Adipocyte (in vitro differentiated cells): ENCODE data around the gene ADAM12.

Source experiments
- DNase-seq: peaks from one replicate; pipeline ENCODE4 v3.0.0-alpha.2; 2015; ENCODE audit warnings: low read depth
- H3K27me3 ChIP-seq: replicated peaks from 2 replicates; pipeline ENCODE4 v1.7.0; 2013; ENCODE audit warnings: mild to moderate bottlenecking, low read length, moderate library complexity; ENCODE audit not compliant: control insufficient read depth, insufficient read depth
- H3K36me3 ChIP-seq: 2 replicates; pipeline ENCODE4 v1.7.0; 2013; ENCODE audit warnings: low read length, mild to moderate bottlenecking, moderate library complexity; ENCODE audit not compliant: control insufficient read depth, insufficient read depth, severe bottlenecking
- H3K4me1 ChIP-seq: 2 replicates; pipeline ENCODE4 v1.7.0; 2013; ENCODE audit warnings: mild to moderate bottlenecking, low read length, moderate library complexity; ENCODE audit not compliant: control insufficient read depth, insufficient read depth
- H3K4me3 ChIP-seq: 2 replicates; pipeline ENCODE4 v1.7.0; 2013; ENCODE audit warnings: mild to moderate bottlenecking, low read length, moderate library complexity
- H3K9ac ChIP-seq: 2 replicates; pipeline ENCODE4 v1.7.0; 2013; ENCODE audit warnings: mild to moderate bottlenecking, low read length, moderate library complexity
- H3K9me3 ChIP-seq: 2 replicates; pipeline ENCODE4 v1.7.0; 2013; ENCODE audit warnings: mild to moderate bottlenecking, low read length, moderate library complexity; ENCODE audit not compliant: control insufficient read depth

ADAM12 gene

DNA sequence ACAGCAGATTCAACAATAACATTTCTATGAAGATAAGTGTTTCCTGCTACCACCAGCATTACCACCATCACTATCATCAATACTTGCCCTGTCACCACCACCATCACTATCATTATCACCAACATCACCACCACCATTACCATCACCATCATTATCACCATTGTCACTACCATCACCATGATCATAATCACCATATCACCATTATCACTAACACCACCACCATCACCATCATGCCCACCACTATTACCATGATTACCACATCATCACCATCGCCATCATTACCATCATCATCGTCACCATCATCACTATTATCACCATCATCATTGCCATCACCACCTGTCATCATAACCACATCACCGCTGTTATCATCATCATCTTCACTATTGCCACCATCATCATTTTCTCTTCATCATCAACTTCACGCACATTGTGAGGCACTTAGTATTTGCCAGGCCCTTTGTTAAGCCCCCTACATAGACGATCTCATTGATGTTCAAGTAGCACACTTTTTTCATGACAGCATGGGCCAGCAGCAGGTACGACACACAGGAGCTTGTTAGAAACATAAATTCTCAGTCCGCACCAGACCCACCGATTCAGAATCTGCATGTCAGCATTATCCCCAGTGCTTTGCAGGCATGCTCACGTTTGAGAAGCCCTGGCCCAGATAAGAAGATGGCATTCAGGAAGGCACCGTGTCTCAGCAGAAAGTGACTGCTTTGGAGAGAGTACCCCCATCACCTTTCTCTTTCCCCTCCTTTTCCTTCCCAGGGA lies 161.1 kb downstream of the ADAM12 start:
- H3K27me3 ChIP-seq: no peaks in the 10 kb centered on the region

DNA sequence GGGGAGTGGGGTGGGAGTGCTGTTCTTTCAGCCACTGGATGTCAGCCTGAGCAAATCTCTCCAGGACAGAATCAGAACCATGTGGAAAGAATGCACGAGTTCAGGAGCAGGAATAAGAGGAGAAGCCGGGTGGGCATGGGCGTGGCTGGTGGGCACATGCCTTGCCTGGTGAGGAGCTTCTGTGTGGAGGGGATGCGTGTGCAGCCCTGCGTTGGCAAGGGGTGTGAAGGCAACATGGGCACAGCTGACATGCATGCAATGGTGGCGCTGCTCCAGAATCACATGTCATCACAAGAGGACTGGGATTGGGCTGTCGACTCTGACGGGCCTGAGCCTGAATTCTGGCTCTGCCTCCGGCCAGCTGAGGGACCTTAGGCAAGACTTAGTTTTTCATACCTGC lies 162.1 kb downstream of the ADAM12 start:
- Histone ChIP-seq H3K36me3 (peaks cover 2% of the 10 kb centered on the region), H3K4me3 (no peak overlapping the region), H3K9ac (peak overlapping the region; percentile 37), H3K9me3 (no peaks in the 10 kb centered on the region), H3K4me1 (peaks cover 52% of the 10 kb centered on the region), H3K27me3 (no peaks in the 10 kb centered on the region)
- no peak for DNase-seq

More for the DNA sequence above, 161.1 kb downstream of the ADAM12 start:
- H3K9me3 ChIP-seq: no peaks in the 10 kb centered on the region
- H3K9ac ChIP-seq: no peak overlapping the region
- peaks cover 45% of the 10 kb centered on the region for H3K4me1 ChIP-seq
- DNase-seq: no peak
- H3K4me3 ChIP-seq: no peak overlapping the region
- peaks cover 2% of the 10 kb centered on the region for H3K36me3 ChIP-seq

DNA sequence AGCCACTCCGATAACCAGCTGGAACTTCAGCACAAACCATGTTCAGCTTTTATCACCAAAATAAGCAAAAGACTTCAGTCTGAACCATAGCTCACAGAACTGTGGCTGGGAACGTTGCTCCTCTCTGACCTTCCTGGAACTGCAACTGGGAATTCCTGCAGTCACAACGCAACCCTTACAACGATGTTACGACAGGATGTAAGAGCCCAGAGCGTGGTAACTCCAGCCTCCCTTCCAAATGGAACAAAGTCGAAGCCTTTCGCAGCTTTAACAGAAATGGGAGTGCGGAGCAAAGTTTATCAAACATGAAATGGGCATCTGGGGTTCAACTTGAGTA lies 162.6 kb downstream of the ADAM12 start:
- no peaks in the 10 kb centered on the region for H3K27me3 ChIP-seq
- no peak for DNase-seq
- peaks cover 52% of the 10 kb centered on the region for H3K4me1 ChIP-seq
- H3K9ac ChIP-seq: peak overlapping the region; percentile 64
- peaks cover 5% of the 10 kb centered on the region for H3K36me3 ChIP-seq
- H3K9me3 ChIP-seq: no peaks in the 10 kb centered on the region
- no peak overlapping the region for H3K4me3 ChIP-seq

DNA sequence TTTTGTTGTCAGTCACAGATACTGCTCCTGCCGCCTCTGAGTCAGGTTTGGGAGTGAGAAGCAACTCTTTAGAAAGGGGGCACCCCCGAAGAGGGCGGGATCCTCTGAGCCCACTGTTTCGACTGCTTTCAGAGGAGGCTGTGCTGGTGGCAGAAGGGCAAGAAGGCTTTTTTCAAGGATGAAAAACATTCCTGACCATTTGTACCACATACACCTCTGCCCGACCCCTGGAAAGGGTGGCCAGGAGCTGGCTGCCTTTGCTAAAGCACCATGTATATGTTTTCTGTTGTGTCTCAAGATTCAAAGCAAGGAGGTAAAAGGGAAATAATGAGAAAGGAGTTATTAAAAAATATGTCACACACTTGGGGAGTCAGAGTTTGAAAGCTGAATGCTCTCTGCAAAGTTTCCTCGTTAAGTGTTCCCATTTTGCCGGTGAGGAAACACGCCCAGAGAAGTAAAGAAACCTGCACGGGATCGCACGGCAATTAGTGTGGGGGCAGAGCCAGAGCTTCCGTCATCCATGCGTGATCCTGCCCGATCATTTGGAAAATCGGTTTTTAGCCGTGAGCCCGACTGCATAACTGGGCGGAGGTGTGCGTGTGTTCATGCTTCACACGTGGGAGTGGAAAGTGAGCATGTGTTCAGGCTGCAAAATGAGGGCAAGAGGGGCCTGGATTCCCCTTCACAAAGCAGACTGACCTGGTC lies 163.2 kb downstream of the ADAM12 start:
- DNase-seq: no peak
- H3K4me3 ChIP-seq: no peak overlapping the region
- peaks cover 5% of the 10 kb centered on the region for H3K36me3 ChIP-seq
- H3K9ac ChIP-seq: peak overlapping the region; percentile 64
- no peaks in the 10 kb centered on the region for H3K27me3 ChIP-seq
- H3K4me1 ChIP-seq: peaks cover 52% of the 10 kb centered on the region
- no peaks in the 10 kb centered on the region for H3K9me3 ChIP-seq

DNA sequence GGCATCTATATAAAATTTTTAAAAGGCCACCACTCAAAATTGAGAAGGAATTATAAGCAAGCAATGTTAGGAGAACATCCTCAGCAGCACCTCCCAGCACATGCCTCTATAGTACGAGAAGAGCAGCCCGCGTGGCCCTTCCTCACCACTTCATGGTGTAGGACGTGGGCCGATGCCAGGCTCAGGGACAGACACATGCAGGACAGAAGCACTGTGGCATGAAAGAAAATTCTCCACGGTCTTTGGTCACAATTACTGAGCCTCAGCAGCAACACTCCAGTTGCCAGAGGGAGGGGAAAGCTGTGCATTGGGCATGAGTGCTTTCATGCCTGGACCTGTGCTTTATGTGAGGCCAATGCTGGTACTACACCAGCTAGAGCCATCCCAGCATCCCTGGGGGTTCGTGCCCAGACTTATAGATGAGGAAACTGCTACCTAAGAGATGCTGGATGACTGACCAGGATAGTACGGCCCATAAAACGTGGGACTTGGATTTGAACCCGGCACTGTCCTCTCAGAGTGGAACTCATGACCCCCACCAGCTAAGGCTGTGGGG lies 164.7 kb downstream of the ADAM12 start:
- DNase-seq: no peak
- peak overlapping the region; percentile 81 for H3K9ac ChIP-seq
- H3K36me3 ChIP-seq: peaks cover 5% of the 10 kb centered on the region
- H3K9me3 ChIP-seq: no peaks in the 10 kb centered on the region
- peak overlapping the region; percentile 57 for H3K4me3 ChIP-seq
- H3K4me1 ChIP-seq: peaks cover 52% of the 10 kb centered on the region
- H3K27me3 ChIP-seq: no peaks in the 10 kb centered on the region

DNA sequence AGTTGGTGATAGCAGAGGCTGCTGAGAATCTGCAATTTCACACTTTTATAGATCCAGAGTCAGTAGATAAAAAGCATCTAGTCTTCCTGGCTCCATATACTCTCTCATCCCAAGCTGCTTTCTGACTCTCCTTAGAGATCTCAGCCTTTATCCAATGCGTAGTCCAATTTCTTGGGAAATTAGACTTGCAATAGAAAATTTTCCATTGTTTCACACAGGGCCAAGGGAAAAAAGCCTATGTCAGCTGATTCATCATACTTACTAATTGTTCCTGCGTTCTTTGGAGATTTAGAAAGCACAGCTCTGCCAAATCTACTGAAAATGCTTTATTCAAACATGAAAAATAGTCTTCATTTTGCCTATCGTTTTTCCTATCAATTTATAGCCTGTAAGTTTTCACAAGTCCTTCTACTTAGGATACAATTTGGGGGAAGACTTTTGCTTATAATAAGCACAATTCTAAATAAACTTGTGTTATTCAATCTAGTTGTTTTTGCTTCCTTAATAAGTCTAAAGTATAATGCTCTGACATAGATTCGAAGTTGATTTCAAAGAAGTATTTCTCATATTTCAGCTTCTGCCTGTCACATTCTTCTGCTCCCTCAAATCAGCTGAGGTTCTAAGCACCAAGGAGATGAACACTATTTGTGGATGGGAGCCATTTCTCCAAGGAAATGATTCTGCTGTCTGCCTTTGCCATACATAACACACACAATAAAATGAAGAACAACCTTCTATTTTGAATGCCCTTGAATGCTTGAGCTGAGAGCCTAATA lies 165.4 kb downstream of the ADAM12 start:
- Histone ChIP-seq H3K4me3 (peak overlapping the region; percentile 57), H3K9me3 (no peaks in the 10 kb centered on the region), H3K9ac (peak overlapping the region; percentile 81), H3K27me3 (no peaks in the 10 kb centered on the region), H3K36me3 (peaks cover 10% of the 10 kb centered on the region), H3K4me1 (peaks cover 52% of the 10 kb centered on the region)
- DNase-seq: peak; percentile 78

DNA sequence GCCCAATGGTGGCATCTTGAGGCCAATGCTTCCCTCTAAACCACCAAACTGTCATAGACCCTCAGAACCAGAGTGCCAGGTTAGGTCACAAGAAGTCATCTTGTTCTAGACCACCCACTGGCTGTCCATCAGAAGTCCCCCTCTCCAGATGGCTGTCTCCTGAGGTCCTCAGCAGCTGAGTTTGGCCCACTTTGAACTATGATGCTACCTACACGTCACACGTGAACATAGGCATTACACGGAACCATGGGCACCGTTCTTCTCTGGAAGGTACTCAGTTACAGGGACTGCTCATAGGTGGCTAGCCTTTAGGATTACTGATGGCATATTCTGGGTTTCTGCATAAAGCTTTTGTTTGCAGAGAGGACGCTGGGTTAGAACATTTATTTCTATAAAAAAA lies 166.4 kb downstream of the ADAM12 start:
- Histone ChIP-seq H3K4me1 (peaks cover 53% of the 10 kb centered on the region), H3K4me3 (no peak overlapping the region), H3K9ac (peak overlapping the region; percentile 81), H3K9me3 (no peaks in the 10 kb centered on the region), H3K36me3 (peaks cover 10% of the 10 kb centered on the region), H3K27me3 (no peaks in the 10 kb centered on the region)
- no peak for DNase-seq

DNA sequence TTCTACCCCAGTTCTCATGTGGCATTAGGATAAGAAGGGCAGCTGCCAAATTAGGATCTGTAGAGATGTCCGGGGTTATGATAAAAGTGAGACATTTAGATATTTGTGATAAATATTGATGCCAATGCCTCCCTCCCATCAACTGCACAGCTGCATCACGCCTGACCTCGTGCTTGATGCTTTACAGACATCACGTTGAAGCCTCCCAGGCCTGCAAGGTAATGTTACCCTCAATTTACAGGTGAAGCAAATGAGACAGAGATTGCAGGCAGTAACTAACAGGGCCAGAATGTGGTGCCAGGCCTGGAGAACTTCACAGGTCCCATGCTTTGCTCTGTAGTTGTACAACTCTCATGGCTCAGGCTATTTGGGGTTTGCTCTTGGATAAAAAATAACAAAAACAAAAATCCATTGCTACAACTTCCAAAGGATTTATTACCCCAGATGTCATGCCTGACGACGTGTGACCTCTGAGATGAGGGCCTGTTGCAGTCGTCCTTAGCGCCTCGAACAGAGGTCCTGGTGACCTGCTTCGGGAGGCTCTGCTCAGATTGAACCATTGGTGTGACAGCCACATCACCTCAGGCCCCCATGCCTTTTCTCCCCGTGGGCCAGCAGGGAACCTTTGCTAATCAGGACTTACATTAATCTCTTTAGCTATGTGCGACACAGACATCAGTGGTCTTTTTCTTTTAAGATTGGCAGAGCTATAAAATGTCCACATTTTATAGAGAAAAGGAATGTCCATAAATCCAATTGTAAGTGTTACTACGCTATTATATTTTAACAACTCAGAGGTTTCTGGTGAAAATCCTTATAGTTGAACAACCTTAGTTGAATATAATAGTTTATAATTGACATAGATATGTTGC lies 169.3 kb downstream of the ADAM12 start:
- Histone ChIP-seq H3K36me3 (peaks cover 7% of the 10 kb centered on the region), H3K4me3 (no peak overlapping the region), H3K9me3 (no peaks in the 10 kb centered on the region), H3K4me1 (peaks cover 50% of the 10 kb centered on the region), H3K27me3 (no peaks in the 10 kb centered on the region), H3K9ac (no peak overlapping the region)
- DNase-seq: no peak

DNA sequence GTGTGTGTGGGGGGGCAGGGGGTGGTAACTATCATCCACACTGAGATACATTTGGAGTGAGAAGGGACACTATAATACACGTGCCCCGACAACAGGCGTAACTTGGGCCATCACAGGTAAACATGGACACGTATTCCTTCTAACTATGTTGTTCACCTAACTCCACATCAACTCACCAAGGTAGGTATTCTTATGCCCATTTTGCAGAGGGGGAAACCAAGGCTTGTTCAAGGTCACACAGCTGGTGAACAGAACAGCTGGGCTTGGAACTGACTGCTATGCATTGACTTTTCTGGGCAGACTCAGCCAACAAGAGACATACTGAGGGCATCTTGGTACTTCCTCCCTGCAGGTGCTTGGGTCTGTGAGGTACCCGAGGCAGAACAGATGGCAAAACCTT lies 170.1 kb downstream of the ADAM12 start:
- H3K27me3 ChIP-seq: no peaks in the 10 kb centered on the region
- H3K4me3 ChIP-seq: no peak overlapping the region
- peaks cover 41% of the 10 kb centered on the region for H3K4me1 ChIP-seq

DNA sequence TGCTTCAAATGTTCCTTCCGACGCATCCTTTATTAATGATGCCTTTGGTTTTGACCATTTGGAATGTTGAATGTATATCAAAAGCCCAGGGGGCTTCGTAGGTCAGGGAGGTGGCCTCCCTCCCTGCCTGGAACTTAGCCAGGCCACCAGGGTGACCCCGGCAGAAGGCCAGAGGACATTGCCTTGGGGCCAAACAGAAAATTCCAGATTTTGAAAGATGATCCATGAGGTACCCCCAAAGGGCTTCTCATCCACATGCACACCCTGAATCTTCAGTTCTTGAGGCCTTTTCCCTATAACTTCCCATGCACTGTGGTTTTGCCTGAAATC lies 171.7 kb downstream of the ADAM12 start:
- Histone ChIP-seq H3K27me3 (no peaks in the 10 kb centered on the region), H3K4me1 (peaks cover 25% of the 10 kb centered on the region), H3K9ac (peak overlapping the region; percentile 21), H3K4me3 (no peak overlapping the region), H3K36me3 (peaks cover 9% of the 10 kb centered on the region), H3K9me3 (no peaks in the 10 kb centered on the region)
- DNase-seq: no peak

More for the DNA sequence above, 170.1 kb downstream of the ADAM12 start:
- H3K36me3 ChIP-seq: peaks cover 7% of the 10 kb centered on the region
- no peak for DNase-seq
- H3K9ac ChIP-seq: no peak overlapping the region
- H3K9me3 ChIP-seq: no peaks in the 10 kb centered on the region
